Transverse colon (tissue), 4 donors: ENCODE results near the gene SERPINB8.

Experiments
- EP300 ChIP-seq: sonication (generic); formaldehyde crosslinking; IDR thresholded peaks from one replicate; pipeline ENCODE4 v1.6.1; 2017; ENCODE audit warnings: antibody characterized with exemption, low read depth
- POLR2A ChIP-seq: fragments of 450-650 bp; IDR thresholded peaks from one replicate; pipeline ENCODE4 v1.6.1; 2016; ENCODE audit warnings: antibody characterized with exemption, mild to moderate bottlenecking, moderate library complexity
- POLR2AphosphoS5 ChIP-seq, 3 donors: sonication (generic); formaldehyde crosslinking; IDR thresholded peaks; one replicate each; pipeline ENCODE4 v1.6.1; 2016; ENCODE audit warnings: antibody characterized with exemption in 3 of 3
- TF ChIP-seq, protein P1 (sequence below), 5 experiments: fragments of 200-600 bp in 3 of 5; fragments of 450-650 bp in 2 of 5; sonication (generic) in 3 of 5; IDR thresholded peaks; 1 replicate in 2 of 5; 2 replicates in 3 of 5; pipeline ENCODE4 v1.5.1; 2016 to 2017; ENCODE audit warnings: antibody characterized with exemption in 5 of 5, inconsistent platforms in 3 of 5, mild to moderate bottlenecking in 2 of 5, moderate library complexity in 1 of 5

DNA sequence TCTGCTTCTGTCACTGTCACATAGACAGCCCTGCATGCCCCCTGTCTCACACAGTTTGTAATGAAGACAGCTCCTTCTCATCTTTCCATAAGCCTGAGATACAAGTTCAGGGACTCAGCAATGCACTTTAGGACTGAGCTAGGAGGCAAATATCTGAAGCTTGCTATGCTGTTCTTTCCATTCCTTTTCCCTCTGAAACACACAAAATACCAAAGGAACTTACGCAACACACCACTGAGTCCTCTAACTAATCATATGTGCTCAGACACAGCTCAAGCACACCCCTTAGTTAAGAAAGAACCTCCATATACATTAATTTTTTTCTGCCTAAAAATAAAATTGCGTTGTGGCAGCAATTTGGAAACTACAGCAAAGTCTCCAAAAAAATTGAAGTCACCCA lies 17.9 kb downstream of the SERPINB8 start:
- TF ChIP-seq, protein P1, sequence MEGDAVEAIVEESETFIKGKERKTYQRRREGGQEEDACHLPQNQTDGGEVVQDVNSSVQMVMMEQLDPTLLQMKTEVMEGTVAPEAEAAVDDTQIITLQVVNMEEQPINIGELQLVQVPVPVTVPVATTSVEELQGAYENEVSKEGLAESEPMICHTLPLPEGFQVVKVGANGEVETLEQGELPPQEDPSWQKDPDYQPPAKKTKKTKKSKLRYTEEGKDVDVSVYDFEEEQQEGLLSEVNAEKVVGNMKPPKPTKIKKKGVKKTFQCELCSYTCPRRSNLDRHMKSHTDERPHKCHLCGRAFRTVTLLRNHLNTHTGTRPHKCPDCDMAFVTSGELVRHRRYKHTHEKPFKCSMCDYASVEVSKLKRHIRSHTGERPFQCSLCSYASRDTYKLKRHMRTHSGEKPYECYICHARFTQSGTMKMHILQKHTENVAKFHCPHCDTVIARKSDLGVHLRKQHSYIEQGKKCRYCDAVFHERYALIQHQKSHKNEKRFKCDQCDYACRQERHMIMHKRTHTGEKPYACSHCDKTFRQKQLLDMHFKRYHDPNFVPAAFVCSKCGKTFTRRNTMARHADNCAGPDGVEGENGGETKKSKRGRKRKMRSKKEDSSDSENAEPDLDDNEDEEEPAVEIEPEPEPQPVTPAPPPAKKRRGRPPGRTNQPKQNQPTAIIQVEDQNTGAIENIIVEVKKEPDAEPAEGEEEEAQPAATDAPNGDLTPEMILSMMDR (IDR thresholded peaks at IDR 0.05) = no peak
- TF ChIP-seq POLR2A (no peak), EP300 (no peak), POLR2AphosphoS5 (IDR thresholded peaks at IDR 0.05) (no peak)
